C4-2B (cell line): ENCODE measurements around the gene LIMS1.
"Not testable (repeated sequence)": the region's sequence is repeated elsewhere in the genome, so short reads cannot be mapped to it uniquely, and the experiment has no call there.

ENCODE experiments used
- CTCF ChIP-seq: fragments of 450-650 bp; conservative IDR thresholded peaks from 2 replicates; pipeline ENCODE4 v1.5.1; 2017; ENCODE audit warnings: mild to moderate bottlenecking
- ZFX ChIP-seq: fragments of 450-650 bp; IDR thresholded peaks from 2 replicates; pipeline ENCODE4 v1.6.1; 2017

- TF ChIP-seq CTCF, ZFX: not testable (repeated sequence)
Observed at GRCh38 chr2:108524688-108525087, 9.6 kb upstream of the LIMS1 start.
